ENCODE data around the gene SLC9A2. TPM values are rescaled to one million over a fixed set of nuclear protein-coding genes. Genes with fewer than 3 reads are reported as not detected.

Gene SLC9A2
- polyA plus RNA-seq, 4 donors = 6.2 to 6.8 (median 6.3) TPM

Other genes starting within 250 kb of the SLC9A2 start
- under 1 TPM; 0.11 to 0.47 (median 0.26) TPM for gene IL18RAP, start 196.4 kb upstream of the SLC9A2 start, polyA plus RNA-seq (ENCODE audit: insufficient read length in 4 of 4)
- gene SLC9A4, start 146.3 kb upstream of the SLC9A2 start, polyA plus RNA-seq (ENCODE audit: insufficient read length in 4 of 4) = 10 to 100 TPM in 1 of 4 donors, 1 to 10 TPM in 3; 6.8 to 10.9 (median 7.1) TPM
- gene TMEM182, start 142.5 kb downstream of the SLC9A2 start, polyA plus RNA-seq (ENCODE audit: insufficient read length in 4 of 4) = 1 to 10 TPM; 7.6 to 8.9 (median 8.1) TPM

Data from left renal cortex interstitium (tissue), 4 donors.